Measurements from ENCODE around the gene SDHA. TPM values are rescaled to one million over a fixed set of nuclear protein-coding genes. Genes with fewer than 3 reads are reported as not detected.

The SDHA gene
- total and polyA plus RNA-seq, 2 of the 13 experiments (the other 11 are each of a cell fraction or from before 2014, with no cell fraction given), result 185 to 240 TPM

GRCh38 chr5:188488-189481 is 29.3 kb upstream of the SDHA start (continued):
- TF ChIP-seq ZNF512 (CRISPR knock-in tag; IDR thresholded peaks at IDR 0.05) (no peak), UBTF (CRISPR knock-in tag; IDR thresholded peaks at IDR 0.05) (peak; percentile 81), ZC3H4 (CRISPR knock-in tag; IDR thresholded peaks at IDR 0.05; ENCODE audit: borderline replicate concordance) (no peak), DNMT3B (CRISPR knock-in tag; conservative IDR thresholded peaks at IDR 0.05) (no peak), ATM (IDR thresholded peaks at IDR 0.05; ENCODE audit: borderline replicate concordance) (no peak), KIAA2018 (CRISPR knock-in tag; IDR thresholded peaks at IDR 0.05; ENCODE audit: borderline replicate concordance) (no peak), NAIF1 (CRISPR knock-in tag; IDR thresholded peaks at IDR 0.05; ENCODE audit: borderline replicate concordance) (no peak), THAP11 (CRISPR knock-in tag; IDR thresholded peaks at IDR 0.05) (0 out of 2 replicates have a peak, but pooled peaks have one; percentile 16), ZSCAN31 (CRISPR knock-in tag; IDR thresholded peaks at IDR 0.05; ENCODE audit: low read depth) (no peak), ZNF670 (CRISPR knock-in tag; IDR thresholded peaks at IDR 0.05; ENCODE audit: borderline replicate concordance) (no peak), AKAP8 (CRISPR knock-in tag; IDR thresholded peaks at IDR 0.05) (no peak), MTA1 (CRISPR knock-in tag; IDR thresholded peaks at IDR 0.05; ENCODE audit: borderline replicate concordance) (no peak), KDM5A (IDR thresholded peaks at IDR 0.05; ENCODE audit: borderline replicate concordance, low read length) (no peak), ZNF580 (CRISPR knock-in tag; IDR thresholded peaks at IDR 0.05; ENCODE audit: borderline replicate concordance, low read depth) (0 out of 2 replicates have a peak, but pooled peaks have one; percentile 23), RXRA (CRISPR knock-in tag; IDR thresholded peaks at IDR 0.05) (0 out of 2 replicates have a peak, but pooled peaks have one; percentile 31), KAT2B (IDR thresholded peaks at IDR 0.05; ENCODE audit: borderline replicate concordance, low read depth, low read length) (no peak)
